Epithelial cell of proximal tubule (primary cell): ENCODE results near the gene MRPS10. TPM values are rescaled to one million over a fixed set of nuclear protein-coding genes. Genes with fewer than 3 reads are reported as not detected.
"Not testable (repeated sequence)": the region's sequence is repeated elsewhere in the genome, so short reads cannot be mapped to it uniquely, and the experiment has no call there.

Source experiments
- DNase-seq: peaks from one replicate; pipeline ENCODE4 v3.0.0-alpha.2; 2011; ENCODE audit warnings: low read depth
- H3K4me3 ChIP-seq: 2 replicates; pipeline ENCODE4 v1.5.1; 2011; ENCODE audit warnings: low read depth, mild to moderate bottlenecking, low read length
- total RNA-seq: library from RNA; depleted of rRNA; stranded (reverse); fragments of >200 nt; gene quantifications from 2 replicates; pipeline ENCODE4 v1.2.3, GENCODE V29; 2015
- TF ChIP-seq, protein P1 (sequence below): conservative IDR thresholded peaks from 2 replicates; pipeline ENCODE4 v1.5.1; 2012; ENCODE audit warnings: low read depth, mild to moderate bottlenecking, low read length

Gene MRPS10
- total RNA-seq, 1 donor from 2014 or later, result 40.3 TPM

DNA sequence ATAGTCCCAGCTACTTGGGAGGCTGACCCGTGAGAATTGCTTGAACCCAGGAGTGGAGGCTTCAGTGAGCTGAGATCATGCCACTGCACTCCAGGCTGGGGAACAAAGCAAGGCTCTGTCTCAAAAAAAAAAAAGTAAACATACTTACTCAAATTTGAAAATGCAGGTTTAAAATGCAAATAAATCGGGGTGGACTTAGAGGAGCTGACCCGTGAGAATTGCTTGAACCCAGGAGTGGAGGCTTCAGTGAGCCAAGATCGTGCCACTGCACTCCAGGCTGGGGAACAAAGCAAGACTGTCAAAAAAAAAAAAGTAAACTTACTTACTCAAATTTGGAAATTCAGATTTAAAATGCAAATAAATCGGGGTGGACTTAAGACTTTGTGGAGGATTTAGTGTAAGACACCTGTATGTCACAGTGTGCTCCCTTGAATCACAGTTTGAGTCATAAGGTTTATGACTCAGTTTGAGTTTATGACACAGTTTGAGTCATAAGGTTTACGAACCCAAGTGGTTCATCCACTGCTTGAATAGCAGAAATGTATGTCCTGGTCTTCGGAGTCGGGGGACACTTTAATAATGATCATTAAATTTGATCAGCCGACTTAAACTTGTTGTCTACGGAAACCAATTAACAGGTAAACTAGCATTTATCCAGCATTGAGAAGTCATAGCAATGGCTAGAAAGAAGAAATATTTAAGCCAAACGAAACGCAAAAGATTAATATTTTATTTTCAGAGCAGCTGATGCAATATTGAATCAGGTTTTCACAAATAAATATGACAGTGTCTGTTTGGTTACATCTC is 6.8 kb upstream of the MRPS10 start:
- peak; percentile 93 for DNase-seq
- H3K4me3 ChIP-seq, result peak overlapping the region; percentile 15
- TF ChIP-seq, protein P1, sequence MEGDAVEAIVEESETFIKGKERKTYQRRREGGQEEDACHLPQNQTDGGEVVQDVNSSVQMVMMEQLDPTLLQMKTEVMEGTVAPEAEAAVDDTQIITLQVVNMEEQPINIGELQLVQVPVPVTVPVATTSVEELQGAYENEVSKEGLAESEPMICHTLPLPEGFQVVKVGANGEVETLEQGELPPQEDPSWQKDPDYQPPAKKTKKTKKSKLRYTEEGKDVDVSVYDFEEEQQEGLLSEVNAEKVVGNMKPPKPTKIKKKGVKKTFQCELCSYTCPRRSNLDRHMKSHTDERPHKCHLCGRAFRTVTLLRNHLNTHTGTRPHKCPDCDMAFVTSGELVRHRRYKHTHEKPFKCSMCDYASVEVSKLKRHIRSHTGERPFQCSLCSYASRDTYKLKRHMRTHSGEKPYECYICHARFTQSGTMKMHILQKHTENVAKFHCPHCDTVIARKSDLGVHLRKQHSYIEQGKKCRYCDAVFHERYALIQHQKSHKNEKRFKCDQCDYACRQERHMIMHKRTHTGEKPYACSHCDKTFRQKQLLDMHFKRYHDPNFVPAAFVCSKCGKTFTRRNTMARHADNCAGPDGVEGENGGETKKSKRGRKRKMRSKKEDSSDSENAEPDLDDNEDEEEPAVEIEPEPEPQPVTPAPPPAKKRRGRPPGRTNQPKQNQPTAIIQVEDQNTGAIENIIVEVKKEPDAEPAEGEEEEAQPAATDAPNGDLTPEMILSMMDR, result no peak

DNA sequence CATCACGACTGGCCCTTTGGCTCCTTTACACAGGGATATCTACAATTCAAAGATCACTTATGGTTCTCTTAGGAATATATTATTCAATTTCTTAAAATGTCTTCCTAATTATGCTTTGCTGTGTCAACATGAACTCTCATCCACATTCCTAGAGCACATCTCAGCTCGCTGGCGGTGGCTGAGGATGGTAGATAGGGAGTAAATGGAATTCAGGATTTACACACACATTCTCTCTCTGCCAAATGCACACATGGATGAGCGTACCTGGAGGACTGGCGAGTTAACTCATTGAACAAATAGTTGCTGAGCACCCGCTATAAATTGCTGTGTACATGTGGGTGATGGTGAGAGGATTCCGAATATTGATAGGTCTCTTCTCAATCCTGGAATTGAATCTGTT is 4.8 kb upstream of the MRPS10 start:
- H3K4me3 ChIP-seq, result no peak overlapping the region
- TF ChIP-seq, protein P1, result no peak
- DNase-seq, result no peak

DNA sequence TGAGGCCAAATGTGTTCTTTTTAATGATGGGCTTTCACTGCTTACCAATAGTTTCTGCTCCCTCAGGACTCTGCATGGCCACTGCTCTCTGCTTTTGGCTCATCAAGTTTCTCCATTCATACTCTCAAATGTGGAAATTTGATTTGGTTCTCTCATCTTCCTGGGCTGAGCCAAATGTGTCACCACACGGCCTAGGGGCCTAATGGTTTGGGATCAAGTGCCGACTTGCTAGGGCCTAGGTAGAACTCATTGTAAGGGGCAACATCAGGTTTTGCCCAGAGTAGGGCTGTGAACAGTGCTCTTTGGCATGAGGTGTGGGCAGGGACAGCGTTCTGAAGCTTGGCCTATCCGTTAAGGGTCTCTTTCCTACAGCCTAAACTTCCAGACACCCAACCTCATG is 3.9 kb upstream of the MRPS10 start:
- H3K4me3 ChIP-seq, result no peak overlapping the region
- no peak for DNase-seq
- TF ChIP-seq, protein P1, result no peak

DNA sequence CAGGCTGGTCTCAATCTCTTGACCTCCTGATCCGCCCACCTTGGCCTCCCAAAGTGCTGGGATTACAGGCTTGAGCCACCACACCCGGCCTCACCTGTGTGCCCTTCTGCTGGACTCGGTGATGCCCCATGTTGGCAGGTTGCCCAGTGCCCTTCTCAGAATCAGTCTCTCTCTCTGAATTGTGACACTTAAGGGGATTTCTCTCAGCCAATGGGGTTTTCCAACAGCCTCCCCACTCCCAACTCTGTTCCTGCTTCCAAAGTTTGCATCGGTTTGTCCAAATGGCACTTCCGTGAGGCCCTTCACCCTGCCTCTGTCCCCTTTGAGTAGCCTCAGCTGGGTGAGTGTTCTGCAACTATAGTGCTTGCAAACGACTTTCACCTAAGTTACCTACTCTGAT is 3.1 kb upstream of the MRPS10 start:
- H3K4me3 ChIP-seq, result no peak overlapping the region
- DNase-seq, result no peak
- TF ChIP-seq, protein P1, result no peak

DNA sequence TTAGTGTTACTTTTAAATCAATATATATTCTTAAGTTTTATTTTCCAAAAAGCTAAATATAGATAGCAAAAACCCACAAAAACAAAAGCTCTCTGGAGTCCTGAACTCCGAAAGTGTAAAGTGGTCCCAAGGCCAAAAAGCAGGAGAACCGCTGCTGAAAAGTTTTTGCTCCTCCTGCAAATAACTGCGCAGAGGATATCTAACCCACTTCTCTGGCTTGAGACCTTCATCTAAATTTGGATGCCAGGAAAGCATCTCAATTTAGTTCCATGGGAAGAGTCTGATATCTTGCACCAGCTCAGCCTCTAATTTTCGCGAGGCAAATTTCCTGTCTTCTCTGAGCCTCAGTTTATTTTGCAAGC is 523 bp downstream of the MRPS10 start:
- TF ChIP-seq, protein P1, result no peak
- no peak for DNase-seq
- H3K4me3 ChIP-seq, result peak overlapping the region; percentile 79

DNA sequence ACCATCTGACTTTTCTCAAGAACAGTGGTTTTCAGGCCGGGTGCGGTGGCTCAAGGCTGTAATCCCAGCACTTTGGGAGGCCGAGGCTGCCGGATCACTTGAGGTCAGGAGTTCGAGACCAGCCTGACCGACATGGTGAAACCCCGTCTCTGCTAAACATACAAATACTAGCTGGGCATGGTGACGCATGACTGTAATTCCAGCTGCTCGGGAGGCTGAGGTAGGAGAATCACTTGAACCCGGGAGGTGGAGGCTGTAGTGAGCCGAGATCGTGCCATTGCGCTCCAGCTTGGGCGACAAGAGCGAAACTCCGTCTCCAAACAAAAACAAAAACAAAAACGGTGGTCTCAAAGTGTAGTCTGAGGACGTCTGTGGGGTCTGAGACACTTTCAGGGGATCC is 1.2 kb downstream of the MRPS10 start:
- not testable (repeated sequence) for DNase-seq
- peak overlapping the region; percentile 79 for H3K4me3 ChIP-seq

DNA sequence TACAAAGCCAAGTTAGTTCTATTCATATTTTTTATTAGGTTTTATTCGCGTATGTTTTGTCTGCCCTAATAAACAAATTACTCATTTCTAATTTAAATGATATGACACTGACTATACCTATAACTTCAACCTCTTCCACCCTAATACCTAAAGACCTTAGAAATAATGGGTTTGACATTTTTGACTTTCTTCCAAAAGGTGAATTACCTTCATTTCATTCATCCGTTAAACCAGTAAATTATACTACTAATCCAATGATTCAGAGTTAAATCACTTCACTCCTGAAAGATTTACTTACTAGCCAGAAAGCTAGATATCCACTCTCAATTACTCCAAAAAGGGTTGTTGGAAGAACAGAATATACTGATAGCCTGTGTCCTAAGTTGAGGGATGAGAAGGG is 5.2 kb downstream of the MRPS10 start:
- no peak overlapping the region for H3K4me3 ChIP-seq
- TF ChIP-seq, protein P1, result no peak
- no peak for DNase-seq
